Endothelial cell (in vitro differentiated cells): ENCODE measurements around the gene TSPYL4. TPM values are rescaled to one million over a fixed set of nuclear protein-coding genes. Genes with fewer than 3 reads are reported as not detected.

Experiments
- DNase-seq: peaks from one replicate; pipeline ENCODE4 v3.0.0; 2021; ENCODE audit warnings: low spot score
- H3K27ac Mint-ChIP-seq: one replicate; pipeline ENCODE4 v1.8.0; 2021; ENCODE audit warnings: mixed read lengths, inconsistent platforms; ENCODE audit not compliant: unreplicated experiment
- H3K27me3 Mint-ChIP-seq: one replicate; pipeline ENCODE4 v1.8.0; 2021; ENCODE audit warnings: mild to moderate bottlenecking, moderate library complexity, mixed read lengths, inconsistent platforms; ENCODE audit not compliant: unreplicated experiment
- H3K36me3 Mint-ChIP-seq: one replicate; pipeline ENCODE4 v1.8.0; 2021; ENCODE audit warnings: mild to moderate bottlenecking, low read depth, mixed read lengths, inconsistent platforms; ENCODE audit not compliant: unreplicated experiment
- H3K4me1 Mint-ChIP-seq: one replicate; pipeline ENCODE4 v1.8.0; 2021; ENCODE audit warnings: mild to moderate bottlenecking, mixed read lengths, inconsistent platforms; ENCODE audit not compliant: unreplicated experiment
- H3K4me3 Mint-ChIP-seq: one replicate; pipeline ENCODE4 v1.8.0; 2021; ENCODE audit warnings: mild to moderate bottlenecking, mixed read lengths, inconsistent platforms; ENCODE audit not compliant: unreplicated experiment
- H3K9me3 Mint-ChIP-seq: one replicate; pipeline ENCODE4 v1.8.0; 2021; ENCODE audit warnings: mixed read lengths, inconsistent platforms; ENCODE audit not compliant: unreplicated experiment
- CTCF ChIP-seq: fragments of 200-600 bp; sonication (generic); IDR thresholded peaks from one replicate; pipeline ENCODE4 v1.5.0; 2021; ENCODE audit warnings: antibody characterized with exemption; ENCODE audit not compliant: unreplicated experiment
- total RNA-seq: library from RNA; stranded (reverse); fragmentation: NEBNext Ultra II Directional; extraction: Animal tissue kit (Norgen Biotek cat#: 25700); gene quantifications from one replicate; pipeline ENCODE4 v1.2.1, GENCODE V29; 2021; ENCODE audit not compliant: unreplicated experiment

Gene TSPYL4
- total RNA-seq, 1 donor from 2014 or later = 21.1 TPM

- Mint-ChIP-seq H3K9me3 (no peaks in the 10 kb centered on the region), H3K4me1 (peaks cover 24% of the 10 kb centered on the region), H3K27me3 (peaks cover 5% of the 10 kb centered on the region), H3K36me3 (peaks cover 3% of the 10 kb centered on the region), H3K4me3 (no peak overlapping the region), H3K27ac (no peak overlapping the region)
- TF ChIP-seq CTCF = no peak
- no peak for DNase-seq
Observed at GRCh38 chr6:116254297-116255056, 602 bp upstream of the TSPYL4 start.

GRCh38 chr6:116253188-116253504 is 729 bp downstream of the TSPYL4 start:
- DNase-seq = no peak
- no peak for TF ChIP-seq CTCF
- Mint-ChIP-seq H3K27me3 (peaks cover 5% of the 10 kb centered on the region), H3K4me3 (no peak overlapping the region), H3K27ac (no peak overlapping the region), H3K36me3 (peaks cover 3% of the 10 kb centered on the region), H3K9me3 (no peaks in the 10 kb centered on the region), H3K4me1 (peaks cover 24% of the 10 kb centered on the region)

GRCh38 chr6:116251568-116252384 is 2.1 kb downstream of the TSPYL4 start:
- no peak overlapping the region for H3K4me3 Mint-ChIP-seq
- peaks cover 5% of the 10 kb centered on the region for H3K27me3 Mint-ChIP-seq
- H3K36me3 Mint-ChIP-seq = peaks cover 3% of the 10 kb centered on the region
- peak overlapping the region; percentile 11 for H3K27ac Mint-ChIP-seq
- no peak for DNase-seq
- H3K9me3 Mint-ChIP-seq = no peaks in the 10 kb centered on the region
- no peak for TF ChIP-seq CTCF
- H3K4me1 Mint-ChIP-seq = peaks cover 22% of the 10 kb centered on the region

GRCh38 chr6:116248577-116248976 is 5.3 kb downstream of the TSPYL4 start:
- no peak for DNase-seq
- no peaks in the 10 kb centered on the region for H3K9me3 Mint-ChIP-seq
- no peak for TF ChIP-seq CTCF
- no peak overlapping the region for H3K27ac Mint-ChIP-seq
- peaks cover 22% of the 10 kb centered on the region for H3K4me1 Mint-ChIP-seq
- no peak overlapping the region for H3K4me3 Mint-ChIP-seq
- H3K36me3 Mint-ChIP-seq = peaks cover 3% of the 10 kb centered on the region
- peaks cover 5% of the 10 kb centered on the region for H3K27me3 Mint-ChIP-seq

GRCh38 chr6:116247285-116247684 is 6.6 kb downstream of the TSPYL4 start:
- Mint-ChIP-seq H3K27me3 (peaks cover 2% of the 10 kb centered on the region), H3K4me1 (peaks cover 20% of the 10 kb centered on the region), H3K4me3 (no peak overlapping the region), H3K9me3 (no peaks in the 10 kb centered on the region), H3K36me3 (peaks cover 5% of the 10 kb centered on the region), H3K27ac (no peak overlapping the region)
- TF ChIP-seq CTCF = no peak
- no peak for DNase-seq
